ENCODE data around the gene SNX27.

DNA sequence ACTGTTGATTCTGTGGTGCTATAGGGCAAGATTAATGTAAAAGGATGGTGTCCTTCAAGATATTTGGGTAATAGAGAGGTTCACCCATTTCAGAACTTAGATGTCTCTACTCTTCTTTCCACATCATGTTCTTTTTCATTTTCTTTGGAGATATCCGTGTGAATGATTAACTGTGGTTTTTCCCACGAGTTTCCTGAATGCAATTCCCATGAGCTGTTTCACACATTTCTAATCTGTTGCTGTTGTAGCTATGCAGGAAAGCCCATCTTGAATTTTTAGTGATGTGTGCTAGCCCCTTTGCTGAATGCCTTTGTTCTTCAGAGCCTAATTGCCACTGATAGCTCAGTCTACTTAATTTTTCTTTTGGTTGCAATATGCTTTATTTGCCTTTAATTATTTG is 27.6 kb downstream of the SNX27 start:
- TF ChIP-seq CTCF (IDR thresholded peaks at IDR 0.05) (no peak), EP300 (IDR thresholded peaks at IDR 0.05) (no peak)
